CD4-positive, alpha-beta T cell (primary cell): Measurements from ENCODE around the gene FGF22. TPM values are rescaled to one million over a fixed set of nuclear protein-coding genes. Genes with fewer than 3 reads are reported as not detected.

Experiments
- ATAC-seq: fragments of 200-7000 bp; cut with Tn5 transposase; one replicate; pipeline ENCODE4 v1.10.0; 2022; ENCODE audit warnings: mild to moderate bottlenecking; ENCODE audit not compliant: poor library complexity
- CTCF ChIA-PET: fragments of 350-600 bp; sonication (Branson Sonifier 250); formaldehyde crosslinking; loops from one replicate; lab custom pipeline; 2021; ENCODE audit warnings: antibody characterized with exemption, inconsistent platforms; lab: Charles Lee
- POLR2A ChIA-PET: fragments of 350-600 bp; sonication (Branson Sonifier 250); formaldehyde crosslinking; loops from one replicate; lab custom pipeline; 2021; ENCODE audit warnings: antibody characterized with exemption, inconsistent platforms; lab: Charles Lee
- DNase-seq, 14 experiments: peaks; one replicate each; pipeline ENCODE4 v3.0.0-alpha.2; 2013 to 2020; ENCODE audit warnings: mixed read lengths in 2 of 14
- H3K27ac ChIP-seq, 2 donors: one replicate each; pipeline versions ENCODE4 v1.5.1 to v1.7.0; 2013; ENCODE audit warnings: low read length in 2 of 2, low read depth in 1 of 2, mild to moderate bottlenecking in 1 of 2
- H3K27me3 ChIP-seq, 2 experiments: 1 replicate in 1 of 2; 2 replicates in 1 of 2; pipeline versions ENCODE4 v1.6.1 to v1.7.0; 2013; ENCODE audit warnings: low read length in 2 of 2, control low read depth in 1 of 2, mild to moderate bottlenecking in 1 of 2, moderate library complexity in 1 of 2; ENCODE audit not compliant: insufficient read depth in 2 of 2, control insufficient read depth in 1 of 2
- H3K36me3 ChIP-seq: one replicate; pipeline ENCODE4 v1.6.1; 2013; ENCODE audit warnings: low read length, control low read depth; ENCODE audit not compliant: insufficient read depth
- H3K4me1 ChIP-seq: one replicate; pipeline ENCODE4 v1.6.1; 2013; ENCODE audit warnings: low read length, control low read depth; ENCODE audit not compliant: insufficient read depth
- H3K4me3 ChIP-seq: one replicate; pipeline ENCODE4 v1.5.1; 2013; ENCODE audit warnings: mild to moderate bottlenecking, low read length, moderate library complexity
- H3K9me3 ChIP-seq, 2 experiments: 1 replicate in 1 of 2; 2 replicates in 1 of 2; pipeline versions ENCODE4 v1.6.1 to v1.7.0; 2013; ENCODE audit warnings: low read length in 2 of 2, mild to moderate bottlenecking in 2 of 2, control low read depth in 1 of 2, moderate library complexity in 1 of 2; ENCODE audit not compliant: control insufficient read depth in 1 of 2, insufficient read depth in 1 of 2
- H3K27ac Mint-ChIP-seq: one replicate; pipeline ENCODE4 v1.8.0; 2020; ENCODE audit warnings: mixed read lengths
- H3K27me3 Mint-ChIP-seq: one replicate; pipeline ENCODE4 v1.8.0; 2021; ENCODE audit warnings: mixed read lengths
- H3K36me3 Mint-ChIP-seq: one replicate; pipeline ENCODE4 v1.8.0; 2021; ENCODE audit warnings: low read depth, mixed read lengths
- H3K4me1 Mint-ChIP-seq: one replicate; pipeline ENCODE4 v1.8.0; 2021; ENCODE audit warnings: low read depth, mixed read lengths
- H3K4me3 Mint-ChIP-seq: one replicate; pipeline ENCODE4 v1.8.0; 2020; ENCODE audit warnings: mild to moderate bottlenecking, mixed read lengths
- H3K9me3 Mint-ChIP-seq: one replicate; pipeline ENCODE4 v1.8.0; 2020; ENCODE audit warnings: mixed read lengths
- CTCF ChIP-seq: fragments of 200-600 bp; IDR thresholded peaks from one replicate; pipeline ENCODE4 v1.8.0; 2022; ENCODE audit warnings: antibody characterized with exemption, mild to moderate bottlenecking
- intact Hi-C, 2 experiments: fragments of 100-400 bp; cut with DNase I in 1 of 2; cut with micrococcal nuclease in 1 of 2; formaldehyde crosslinking; loops; one replicate each; pipeline versions ENCODE4 v1.15.1 to v1.9.0; 2023 to 2025; cut with DNase I, micrococcal nuclease
- total RNA-seq, 174 experiments: library from RNA in 2 of 174; stranded (reverse) in 2 of 174; gene quantifications; one replicate each; pipeline ENCODE4 v1.2.3 and lab custom pipeline; 2021 to 2026

Gene FGF22
- total RNA-seq, 2 experiments from 2014 or later: 0.42 to 0.49 TPM

GRCh38 chr19:642767-643727, 3.4 kb downstream of the FGF22 start:
- no peak for DNase-seq
- H3K36me3 ChIP-seq: peaks cover 17% of the 10 kb centered on the region
- Mint-ChIP-seq H3K9me3 (no peaks in the 10 kb centered on the region), H3K4me3 (no peak overlapping the region), H3K27me3 (no peaks in the 10 kb centered on the region), H3K27ac (no peak overlapping the region), H3K36me3 (peaks cover 19% of the 10 kb centered on the region), H3K4me1 (peaks cover 6% of the 10 kb centered on the region)
- POLR2A ChIA-PET: interaction anchor here (0.7 kb wide), 1 partner anchor 17 kb away, joined by 3 read pairs; no protein-coding TSS in a partner anchor
- no peak for ATAC-seq
- TF ChIP-seq CTCF: no peak
- H3K9me3 ChIP-seq: no peaks in the 10 kb centered on the region
- no peaks in the 10 kb centered on the region for H3K27me3 ChIP-seq
- CTCF ChIA-PET: interaction anchor here (1.6 kb wide), 1 partner anchor 59 kb away, joined by 3 read pairs; no protein-coding TSS in a partner anchor
- H3K4me1 ChIP-seq: peaks cover 24% of the 10 kb centered on the region
- H3K4me3 ChIP-seq: no peak overlapping the region
- intact Hi-C loops: no loop called here
- H3K27ac ChIP-seq: no peak overlapping the region

- Mint-ChIP-seq H3K4me3 (no peak overlapping the region), H3K27me3 (no peaks in the 10 kb centered on the region), H3K36me3 (peaks cover 23% of the 10 kb centered on the region), H3K9me3 (no peaks in the 10 kb centered on the region), H3K4me1 (peaks cover 6% of the 10 kb centered on the region), H3K27ac (no peak overlapping the region)
- intact Hi-C loops: no loop called here
- Histone ChIP-seq H3K27ac (no peak overlapping the region), H3K36me3 (peaks cover 22% of the 10 kb centered on the region), H3K9me3 (no peaks in the 10 kb centered on the region), H3K4me3 (no peak overlapping the region), H3K4me1 (peaks cover 17% of the 10 kb centered on the region), H3K27me3 (no peaks in the 10 kb centered on the region)
- POLR2A ChIA-PET: no interaction called here
- no peak for ATAC-seq
- no peak for TF ChIP-seq CTCF
- CTCF ChIA-PET: no interaction called here
- DNase-seq: no peak
Measured at GRCh38 chr19:643736-644135, 4.1 kb downstream of the FGF22 start.

GRCh38 chr19:644363-644762, 4.7 kb downstream of the FGF22 start:
- intact Hi-C loops: no loop called here
- peaks cover 29% of the 10 kb centered on the region for H3K36me3 ChIP-seq
- no peaks in the 10 kb centered on the region for H3K9me3 ChIP-seq
- no peak for TF ChIP-seq CTCF
- peaks cover 24% of the 10 kb centered on the region for H3K36me3 Mint-ChIP-seq
- no peaks in the 10 kb centered on the region for H3K9me3 Mint-ChIP-seq
- peaks cover 3% of the 10 kb centered on the region for H3K4me1 Mint-ChIP-seq
- no peak for DNase-seq
- H3K27ac ChIP-seq: no peak overlapping the region
- H3K4me1 ChIP-seq: peaks cover 11% of the 10 kb centered on the region
- H3K27me3 ChIP-seq: no peaks in the 10 kb centered on the region
- no peak overlapping the region for H3K4me3 ChIP-seq
- ChIA-PET CTCF (no interaction called here), POLR2A (no interaction called here)
- H3K4me3 Mint-ChIP-seq: no peak overlapping the region
- no peak for ATAC-seq
- H3K27ac Mint-ChIP-seq: no peak overlapping the region
- no peaks in the 10 kb centered on the region for H3K27me3 Mint-ChIP-seq
